Motor neuron (in vitro differentiated cells): ENCODE results near the gene MLST8. TPM values are rescaled to one million over a fixed set of nuclear protein-coding genes. Genes with fewer than 3 reads are reported as not detected.
A peak's percentile ranks its signal among the peaks of the same experiment; 100 is the strongest.

Experiments
- ATAC-seq, 8 experiments: fragments of 200-7000 bp; cut with Tn5 transposase; replicated peaks in 6 of 8; 2 replicates each; pipeline ENCODE4 v1.8.0; 2021; ENCODE audit warnings: mild to moderate bottlenecking in 8 of 8, moderate library complexity in 8 of 8
- H3K27ac ChIP-seq, 2 donors: fragments of 250-450 bp; sonication (Bioruptor Pico); 2 replicates each; pipeline ENCODE4 v1.9.0; 2021; ENCODE audit warnings: antibody characterized with exemption in 2 of 2, mild to moderate bottlenecking in 2 of 2, moderate library complexity in 1 of 2
- H3K4me1 ChIP-seq, 2 donors: fragments of 250-450 bp; sonication (Bioruptor Pico); replicated peaks in 1 of 2; 2 replicates each; pipeline ENCODE4 v1.6.1; 2021; ENCODE audit warnings: antibody characterized with exemption in 2 of 2, mild to moderate bottlenecking in 2 of 2, moderate library complexity in 1 of 2
- H3K4me3 ChIP-seq, 5 donors: fragments of 250-450 bp; sonication (Bioruptor Pico); 2 replicates each; pipeline ENCODE4 v1.9.0; 2021; ENCODE audit warnings: antibody characterized with exemption in 5 of 5, mild to moderate bottlenecking in 5 of 5, moderate library complexity in 4 of 5
- WGBS, 10 experiments: fragments of 450-650 bp; shearing (Covaris generic); methylation state at CpG; one replicate each; pipeline ENCODE4 v1.0.0; 2022; 5-methylcytosine and 5-hydroxymethylcytosine counted together
- in situ Hi-C, 9 experiments: fragments of 400-800 bp; cut with MboI; loops; one replicate each; pipeline ENCODE4 v1.15.0; 2021; ENCODE audit warnings: low sequenced_read_pairs in 9 of 9, low pct_unique_long_range_greater_than_20kb in 2 of 9; ENCODE audit not compliant: unreplicated experiment in 9 of 9
- total RNA-seq, 8 experiments: library from RNA; unstranded; fragments of 300-600 nt; gene quantifications; 2 replicates each; pipeline versions ENCODE4 v1.2.3 to v1.2.4, GENCODE V29; 2022

MLST8 gene
- total RNA-seq, 8 experiments from 2014 or later = 25.9 to 59.8 (median 38.7) TPM

GRCh38 chr16:2166263-2167067, 38.8 kb upstream of the MLST8 start:
- H3K27ac ChIP-seq = no peak overlapping the region
- no peak overlapping the region for H3K4me3 ChIP-seq
- H3K4me1 ChIP-seq = peaks cover 0 to 2% of the 10 kb centered on the region in 2 donors
- in situ Hi-C loops = no loop called here
- 84 to 100% (median 100%) methylated on average over 1 to 13 of the region's 17 CpGs; no CpG with 5 or more reads in 3 of the 10 experiments for WGBS, 10 experiments
- no peak for ATAC-seq

GRCh38 chr16:2167068-2167638, 38.1 kb upstream of the MLST8 start:
- Histone ChIP-seq H3K4me1 (no peaks in the 10 kb centered on the region), H3K27ac (no peak overlapping the region), H3K4me3 (no peak overlapping the region)
- no peak for ATAC-seq
- in situ Hi-C loops = no loop called here
- 80 to 100% (median 96%) methylated on average over 3 to 8 of the region's 18 CpGs; no CpG with 5 or more reads in 5 of the 10 experiments for WGBS, 10 experiments

- in situ Hi-C loops = no loop called here
- Histone ChIP-seq H3K27ac (no peak overlapping the region), H3K4me3 (no peak overlapping the region), H3K4me1 (no peaks in the 10 kb centered on the region)
- 80% methylated on average over 2 of the region's 18 CpGs; no CpG with 5 or more reads in 9 of the 10 experiments for WGBS, 10 experiments
- ATAC-seq = no peak
Observed at GRCh38 chr16:2170080-2170479, 35.2 kb upstream of the MLST8 start.

- WGBS, 10 experiments = 83% methylated on average over 1 of the region's 47 CpGs; no CpG with 5 or more reads in 9 of the 10 experiments
- ATAC-seq = peak in 1 of 8 experiments; percentile 2
- Histone ChIP-seq H3K4me3 (no peak overlapping the region), H3K4me1 (no peaks in the 10 kb centered on the region), H3K27ac (no peak overlapping the region)
- in situ Hi-C loops = no loop called here
Observed at GRCh38 chr16:2170587-2171435, 34.4 kb upstream of the MLST8 start.

- H3K27ac ChIP-seq = no peak overlapping the region
- in situ Hi-C loops = no loop called here
- H3K4me3 ChIP-seq = no peak overlapping the region
- H3K4me1 ChIP-seq = no peaks in the 10 kb centered on the region
- ATAC-seq = no peak
- WGBS, 10 experiments = 96 to 100% (median 100%) methylated on average over 1 to 5 of the region's 28 CpGs; no CpG with 5 or more reads in 5 of the 10 experiments
Observed at GRCh38 chr16:2171601-2172178, 33.6 kb upstream of the MLST8 start.

GRCh38 chr16:2172688-2173335, 32.4 kb upstream of the MLST8 start:
- peak in 1 of 8 experiments; percentile 15 for ATAC-seq
- WGBS, 10 experiments = 80 to 98% methylated on average over 2 to 9 of the region's 29 CpGs; no CpG with 5 or more reads in 8 of the 10 experiments
- Histone ChIP-seq H3K4me1 (no peaks in the 10 kb centered on the region), H3K27ac (no peak overlapping the region), H3K4me3 (no peak overlapping the region)
- in situ Hi-C loops = no loop called here

GRCh38 chr16:2173366-2173765, 31.9 kb upstream of the MLST8 start:
- Histone ChIP-seq H3K4me1 (no peaks in the 10 kb centered on the region), H3K27ac (no peak overlapping the region), H3K4me3 (no peak overlapping the region)
- no peak for ATAC-seq
- WGBS, 10 experiments = 60 to 90% (median 80%) methylated on average over 1 to 2 of the region's 14 CpGs; no CpG with 5 or more reads in 7 of the 10 experiments
- in situ Hi-C loops = no loop called here

GRCh38 chr16:2173916-2174315, 31.3 kb upstream of the MLST8 start:
- in situ Hi-C loops = no loop called here
- no peaks in the 10 kb centered on the region for H3K4me1 ChIP-seq
- no peak for ATAC-seq
- no peak overlapping the region for H3K4me3 ChIP-seq
- no peak overlapping the region for H3K27ac ChIP-seq
- 75% methylated on average over 2 of the region's 4 CpGs; no CpG with 5 or more reads in 9 of the 10 experiments for WGBS, 10 experiments

- Histone ChIP-seq H3K4me1 (no peaks in the 10 kb centered on the region), H3K4me3 (no peak overlapping the region), H3K27ac (no peak overlapping the region)
- no peak for ATAC-seq
- in situ Hi-C loops = no loop called here
- 92 to 100% (median 100%) methylated on average over 4 to 11 of the region's 21 CpGs; no CpG with 5 or more reads in 5 of the 10 experiments for WGBS, 10 experiments
Observed at GRCh38 chr16:2174396-2175131, 30.7 kb upstream of the MLST8 start.

- Histone ChIP-seq H3K4me1 (no peaks in the 10 kb centered on the region), H3K4me3 (no peak overlapping the region), H3K27ac (no peak overlapping the region)
- WGBS, 10 experiments = 100% methylated on average over 1 of the region's 10 CpGs; no CpG with 5 or more reads in 9 of the 10 experiments
- in situ Hi-C loops = no loop called here
- ATAC-seq = no peak
Observed at GRCh38 chr16:2175454-2175853, 29.8 kb upstream of the MLST8 start.

- Histone ChIP-seq H3K27ac (no peak overlapping the region), H3K4me3 (no peak overlapping the region), H3K4me1 (peaks cover under 1 to 1% of the 10 kb centered on the region in 2 donors)
- ATAC-seq = no peak
- in situ Hi-C loops = no loop called here
- 89 to 100% methylated on average over 1 to 3 of the region's 23 CpGs; no CpG with 5 or more reads in 8 of the 10 experiments for WGBS, 10 experiments
Observed at GRCh38 chr16:2176047-2176446, 29.2 kb upstream of the MLST8 start.

- no peak for ATAC-seq
- 70 to 98% (median 95%) methylated on average over 4 to 13 of the region's 18 CpGs; no CpG with 5 or more reads in 4 of the 10 experiments for WGBS, 10 experiments
- Histone ChIP-seq H3K4me3 (no peak overlapping the region), H3K4me1 (peaks cover 8 to 12% of the 10 kb centered on the region in 2 donors), H3K27ac (no peak overlapping the region)
- in situ Hi-C loops = no loop called here
Observed at GRCh38 chr16:2177101-2177500, 28.2 kb upstream of the MLST8 start.
